Activated T-cell treated with anti-CD3 and anti-CD28 coated beads for 24 hours (primary cell): ENCODE measurements around the gene ACVR1C.

ENCODE experiments used
- DNase-seq: peaks from one replicate; pipeline ENCODE4 v3.0.0-alpha.2; 2020; ENCODE audit warnings: low read depth

ACVR1C gene

DNA sequence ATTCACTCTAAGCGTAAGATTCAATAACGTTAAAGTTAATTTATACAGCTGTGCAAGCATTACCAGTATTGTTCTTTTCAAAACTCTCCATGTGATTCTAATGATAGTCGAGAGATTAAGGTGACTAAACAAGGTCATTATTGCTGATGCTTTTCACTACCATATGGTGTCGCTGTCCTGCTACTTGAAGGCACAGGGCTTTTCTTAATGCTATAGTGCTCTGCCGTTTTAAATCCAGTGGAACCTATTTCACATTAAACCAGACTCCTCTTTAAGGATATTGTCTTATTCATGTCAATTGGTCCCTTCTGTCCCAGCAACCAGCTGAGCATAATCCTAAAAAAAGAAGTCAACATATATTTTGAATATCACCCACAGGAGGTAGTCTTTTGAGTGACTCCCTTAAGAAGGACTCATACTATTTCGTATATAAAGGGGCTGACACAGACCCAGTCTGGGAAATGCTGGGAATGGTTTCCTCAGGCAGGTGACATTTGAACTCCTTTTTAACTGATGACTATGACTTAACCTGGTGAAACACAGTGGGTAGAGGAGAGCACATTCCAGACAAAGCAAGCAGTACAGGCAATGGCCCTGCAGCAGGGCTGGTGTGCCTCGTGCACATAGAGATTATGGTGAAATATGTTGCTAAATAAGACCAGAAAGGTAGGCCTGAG, 130.9 kb downstream of the ACVR1C start:
- DNase-seq = no peak

DNA sequence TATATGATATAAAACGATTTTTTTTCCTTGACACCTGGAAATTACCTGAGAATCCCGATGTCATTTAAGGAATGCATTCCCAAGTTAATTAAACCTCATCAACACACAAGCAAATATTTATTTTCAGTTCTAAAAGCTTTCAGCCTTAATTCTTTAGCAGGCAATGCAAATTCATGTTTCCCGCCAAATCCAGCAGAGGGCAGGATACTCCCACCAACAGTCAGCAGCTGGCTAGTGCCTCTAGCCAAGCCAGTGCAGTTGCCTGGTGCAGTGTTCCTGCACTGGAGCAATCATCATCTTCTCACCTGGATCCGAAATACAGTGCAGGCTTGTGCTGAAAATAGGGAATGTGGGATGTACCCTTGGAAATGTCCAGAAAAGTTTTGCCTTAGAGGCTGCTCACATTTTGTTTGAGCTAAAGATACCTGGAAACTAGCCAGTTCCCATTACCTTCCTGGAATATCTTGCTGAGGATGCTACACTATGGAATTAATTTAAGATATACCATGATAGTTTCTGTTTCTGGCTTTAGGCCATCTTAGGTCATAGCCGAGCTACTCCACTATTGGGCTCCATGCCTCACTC, 136.4 kb downstream of the ACVR1C start:
- DNase-seq = peak; percentile 71

DNA sequence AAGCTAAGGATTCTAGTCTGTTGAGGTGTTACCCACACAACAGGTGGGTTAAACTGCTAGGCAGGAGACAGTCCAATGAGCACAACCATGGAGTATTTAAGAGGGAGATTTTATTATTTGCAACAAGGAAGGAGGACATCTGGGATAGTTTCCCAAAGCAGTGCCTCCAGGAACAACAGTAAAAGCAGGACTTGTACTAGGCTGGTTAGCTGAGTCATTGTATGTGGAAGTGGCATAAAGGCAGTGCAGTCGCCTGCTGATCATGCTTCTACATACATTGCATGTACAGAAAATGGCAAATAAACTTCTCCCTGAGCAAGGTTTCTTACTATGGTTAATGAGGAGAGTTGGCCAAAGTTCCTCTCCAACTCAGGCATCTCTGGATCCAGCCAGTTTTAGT, 138.7 kb downstream of the ACVR1C start:
- DNase-seq = no peak

DNA sequence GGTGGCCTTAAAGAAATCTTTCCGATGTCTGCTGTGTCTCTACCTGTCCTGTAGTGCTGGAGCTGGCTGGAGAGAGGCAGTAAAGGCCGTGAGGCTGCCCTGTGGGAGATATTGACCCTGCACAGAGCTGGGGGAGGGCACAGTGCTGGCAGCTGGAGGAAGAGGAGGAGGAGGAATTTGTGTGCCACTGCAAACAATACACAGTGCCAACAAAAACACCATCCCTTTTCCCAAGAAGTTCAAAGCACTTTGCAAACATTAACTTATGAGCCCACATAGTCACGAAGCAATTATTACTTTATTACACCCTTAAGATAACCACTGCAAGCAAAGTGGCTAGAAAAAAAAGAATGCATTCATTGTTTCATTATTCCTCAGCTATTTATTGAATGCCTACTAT, 139.8 kb downstream of the ACVR1C start:
- DNase-seq = no peak

DNA sequence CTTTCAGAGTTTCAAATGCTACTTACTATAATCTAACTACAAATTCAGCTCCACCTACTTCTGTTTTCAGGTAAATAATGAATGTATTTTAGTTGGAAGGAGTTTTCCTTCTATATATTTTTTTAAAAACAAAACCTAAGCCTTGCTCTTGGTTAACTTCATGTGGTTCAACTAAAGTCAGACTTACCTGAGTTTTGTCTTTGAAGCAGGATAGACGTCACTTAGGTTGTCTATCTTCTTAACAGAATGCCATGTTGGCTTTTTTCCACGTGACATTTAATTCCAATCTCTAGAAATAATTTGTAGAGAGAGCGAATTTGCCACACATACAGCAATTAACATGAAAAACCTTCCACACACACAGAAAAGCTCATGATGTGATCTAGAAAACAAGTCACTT, 140.9 kb downstream of the ACVR1C start:
- DNase-seq = no peak

DNA sequence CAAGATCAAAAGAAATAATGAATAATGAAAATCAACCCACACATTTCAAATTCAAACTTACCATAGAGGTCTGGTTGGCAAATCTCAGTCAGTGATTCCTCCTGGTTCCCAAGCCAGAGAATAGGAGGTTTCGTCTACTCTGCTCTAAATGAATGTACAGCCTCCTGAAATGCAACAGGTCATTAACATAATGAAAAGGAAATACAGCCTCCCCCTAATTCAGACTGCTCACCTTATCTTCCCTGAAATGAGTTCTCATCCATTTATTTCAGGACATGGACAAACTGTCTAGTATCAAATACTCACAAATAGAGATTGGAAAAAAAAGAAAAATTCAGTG, 141.4 kb downstream of the ACVR1C start:
- no peak for DNase-seq

DNA sequence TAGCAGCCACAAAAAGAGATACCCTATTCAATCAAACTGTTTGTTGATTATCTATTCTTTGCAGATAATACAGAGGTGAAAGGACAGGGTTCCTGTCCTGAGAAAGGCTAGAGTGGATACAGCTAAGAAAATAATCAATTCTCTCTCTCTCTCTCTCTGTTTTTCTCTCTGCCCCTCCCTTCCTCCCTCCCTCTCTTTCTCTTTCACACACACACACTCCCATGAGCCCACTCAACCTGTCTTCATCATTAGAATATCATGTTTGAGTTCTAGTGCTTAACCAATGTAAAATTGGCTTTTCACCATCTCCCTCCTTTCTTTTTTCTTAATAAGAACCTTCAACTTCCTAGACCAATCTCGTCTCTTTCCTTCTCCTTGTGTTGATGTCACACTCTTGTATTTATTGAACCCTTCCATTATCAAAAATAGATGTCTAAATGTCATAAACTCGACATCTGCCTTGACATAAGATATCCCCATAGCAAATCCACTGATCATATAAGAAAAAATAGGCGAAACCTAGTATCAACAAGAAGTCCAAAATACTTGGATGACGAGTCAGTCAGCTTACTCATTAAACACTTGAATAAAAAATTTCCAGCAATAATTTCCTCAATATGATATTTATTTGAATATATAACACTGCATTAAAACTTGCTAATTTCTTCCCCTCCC, 141.9 kb downstream of the ACVR1C start:
- no peak for DNase-seq

DNA sequence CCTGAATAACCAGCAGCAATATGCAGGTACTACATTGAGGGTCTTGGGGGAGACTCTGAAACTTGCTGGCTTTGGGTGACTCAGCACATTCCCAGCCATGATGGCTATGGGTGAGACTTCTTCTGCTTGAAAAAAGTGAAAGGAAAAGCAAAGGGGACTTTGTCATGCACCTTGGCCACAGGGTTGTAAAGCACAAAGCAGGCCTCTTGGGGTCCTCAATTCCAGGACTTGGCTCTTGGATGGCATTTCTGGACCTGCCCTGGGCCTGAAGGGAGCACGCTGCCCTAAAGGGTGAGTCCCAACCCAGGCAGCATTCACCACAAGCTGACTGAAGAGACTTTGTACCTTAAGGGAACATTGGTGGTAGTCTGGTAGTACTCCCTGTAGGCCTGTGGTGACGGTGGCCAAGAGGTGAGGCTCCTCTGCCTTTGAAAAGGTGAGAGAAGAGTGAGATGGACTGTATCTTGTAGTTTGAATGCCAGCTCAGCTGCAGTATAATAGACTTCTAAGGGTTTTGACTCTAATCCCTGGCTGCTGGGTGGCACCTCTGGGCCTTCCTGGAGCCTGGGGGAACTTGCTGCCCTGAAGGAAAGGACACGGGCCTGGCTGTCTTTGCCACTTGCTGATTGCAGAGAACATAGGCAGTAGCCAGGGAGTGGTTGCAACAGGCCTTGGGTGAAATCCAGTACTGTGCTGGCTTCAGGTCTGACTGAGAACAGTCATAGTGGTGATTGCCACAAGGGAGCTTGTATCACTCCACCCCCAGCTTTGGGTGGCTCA, 148.3 kb downstream of the ACVR1C start:
- peak; percentile 42 for DNase-seq

DNA sequence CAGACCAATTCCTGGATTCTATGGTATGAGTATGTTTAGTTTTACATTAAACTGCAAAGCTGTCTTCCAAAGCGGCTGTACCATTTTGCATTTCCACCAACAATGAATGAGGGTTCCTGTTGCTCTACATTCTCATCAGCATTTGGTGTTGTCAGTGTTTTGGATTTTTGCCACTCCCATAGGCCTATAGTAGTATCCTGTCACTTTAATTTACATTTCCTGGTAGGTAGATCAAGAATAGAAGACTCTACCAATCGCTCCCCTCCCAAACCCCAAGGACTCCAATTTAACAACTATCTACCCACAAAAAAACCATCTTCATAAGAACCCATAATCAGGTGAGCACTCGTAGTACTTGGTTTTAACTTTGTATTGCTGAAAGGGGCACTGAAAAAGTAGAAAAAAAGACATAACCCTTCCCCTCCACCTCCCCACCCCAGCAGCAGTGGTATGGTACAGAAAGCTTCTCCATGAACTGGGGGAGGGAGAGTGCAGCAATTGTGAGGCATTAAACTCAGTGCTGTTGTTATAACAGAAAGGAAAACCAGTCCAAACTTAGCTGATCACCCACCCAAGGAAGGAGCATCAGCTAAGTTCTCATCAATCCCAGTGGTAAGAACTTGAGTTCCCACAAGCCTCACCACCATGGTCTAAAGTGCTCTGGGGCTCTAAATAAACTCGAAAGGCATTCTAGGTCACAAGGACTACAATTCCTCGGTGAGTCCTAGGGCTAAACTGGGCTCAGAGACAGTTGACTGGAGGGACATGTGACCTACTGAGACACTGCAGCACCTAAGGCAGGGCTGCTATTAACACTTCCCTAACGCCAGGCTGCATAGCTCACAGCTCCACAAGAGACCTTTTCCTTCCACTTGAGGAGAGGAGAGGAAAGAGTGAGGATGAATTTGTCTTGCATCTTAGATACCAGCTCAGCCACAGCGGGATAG, 149.3 kb downstream of the ACVR1C start:
- no peak for DNase-seq

DNA sequence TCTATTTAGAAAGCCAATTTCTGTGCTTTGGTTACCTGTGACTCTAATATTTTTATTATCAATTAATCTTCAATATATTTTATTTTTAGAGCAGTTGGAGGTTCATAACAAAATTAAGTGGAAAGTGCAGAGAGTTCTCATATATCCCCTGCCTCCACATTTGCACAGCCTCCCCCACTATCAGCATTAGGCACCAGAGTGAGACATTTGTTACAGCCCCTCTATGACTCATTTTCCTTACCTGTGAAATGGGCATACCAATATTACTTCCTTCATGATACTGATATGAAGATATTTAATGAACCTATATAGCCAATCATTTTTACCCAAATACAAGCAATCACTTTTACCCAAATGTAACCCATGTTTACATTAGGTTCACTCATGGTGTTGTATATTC, 150.7 kb downstream of the ACVR1C start:
- no peak for DNase-seq

DNA sequence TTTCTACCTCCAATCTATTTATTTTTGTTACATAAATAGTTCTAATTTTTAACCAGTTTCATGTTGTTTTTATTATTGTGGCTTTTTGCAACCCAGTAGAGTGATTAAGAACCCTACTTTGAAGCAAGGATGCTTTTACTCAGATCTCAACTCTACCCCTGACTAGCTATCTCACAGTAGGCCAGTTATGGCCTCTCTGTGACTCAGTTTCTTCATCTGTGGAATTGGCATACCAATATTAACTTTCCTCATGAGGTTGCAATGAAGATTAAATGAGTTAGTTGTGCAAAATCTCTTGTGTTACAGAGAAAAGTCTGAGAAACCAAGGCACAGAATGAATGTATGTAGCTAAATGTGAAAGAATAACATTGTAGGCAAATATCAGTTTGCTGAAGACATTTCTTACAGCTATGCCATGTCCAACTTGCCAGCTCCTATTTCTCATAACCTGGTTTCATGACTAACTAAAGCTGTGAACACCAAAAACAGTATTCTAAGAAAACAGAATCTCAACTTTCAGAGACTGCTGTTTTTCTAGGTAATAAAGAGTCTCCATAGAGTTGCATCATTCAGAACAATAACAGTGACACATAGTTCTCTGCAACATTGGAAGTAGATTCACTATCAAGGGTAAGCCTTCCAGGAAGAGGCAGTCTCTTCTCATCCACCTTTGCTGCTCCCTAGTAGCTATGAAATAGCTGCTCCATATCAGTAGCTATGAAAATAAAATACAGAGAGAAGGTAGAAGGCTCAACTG, 151.5 kb downstream of the ACVR1C start:
- DNase-seq = no peak
